Left ventricle myocardium inferior (tissue), 1 donor: ENCODE results near the gene KPNB1. TPM values are rescaled to one million over a fixed set of nuclear protein-coding genes. Genes with fewer than 3 reads are reported as not detected.

Experiments
- DNase-seq: peaks from one replicate; pipeline ENCODE4 v3.0.0-alpha.2; 2020
- H3K27ac ChIP-seq: fragments of 200-600 bp; replicated peaks from 2 replicates; pipeline ENCODE4 v1.8.0; 2021
- H3K27me3 ChIP-seq: fragments of 200-600 bp; 2 replicates; pipeline ENCODE4 v1.8.0; 2021; ENCODE audit warnings: low read depth
- H3K36me3 ChIP-seq: fragments of 200-600 bp; 2 replicates; pipeline ENCODE4 v1.8.0; 2021
- H3K4me1 ChIP-seq: fragments of 200-600 bp; 2 replicates; pipeline ENCODE4 v1.8.0; 2021
- H3K4me3 ChIP-seq: fragments of 200-600 bp; 2 replicates; pipeline ENCODE4 v1.8.0; 2021; ENCODE audit warnings: mild to moderate bottlenecking, moderate library complexity
- H3K9me3 ChIP-seq: fragments of 200-600 bp; replicated peaks from 2 replicates; pipeline ENCODE4 v1.8.0; 2021
- intact Hi-C: fragments of 100-400 bp; cut with micrococcal nuclease; formaldehyde crosslinking; loops from one replicate; pipeline ENCODE4 v1.11.0; 2022
- total RNA-seq: library from RNA; stranded (reverse); fragmentation: NEBNext Ultra II Directional; extraction: Animal tissue kit (Norgen Biotek cat#: 25700); gene quantifications from one replicate; pipeline ENCODE4 v1.2.1, GENCODE V29; 2021
- TF ChIP-seq, protein P1 (sequence below): fragments of 200-600 bp; IDR thresholded peaks from 2 replicates; pipeline ENCODE4 v1.8.0; 2021; ENCODE audit warnings: antibody characterized with exemption, mild to moderate bottlenecking, borderline replicate concordance
- donor health status: DM: no; HTN: yes; CAD: no; lungs with severe emphysema.

Gene KPNB1
- total RNA-seq, 1 donor from 2014 or later = 173 TPM

DNA sequence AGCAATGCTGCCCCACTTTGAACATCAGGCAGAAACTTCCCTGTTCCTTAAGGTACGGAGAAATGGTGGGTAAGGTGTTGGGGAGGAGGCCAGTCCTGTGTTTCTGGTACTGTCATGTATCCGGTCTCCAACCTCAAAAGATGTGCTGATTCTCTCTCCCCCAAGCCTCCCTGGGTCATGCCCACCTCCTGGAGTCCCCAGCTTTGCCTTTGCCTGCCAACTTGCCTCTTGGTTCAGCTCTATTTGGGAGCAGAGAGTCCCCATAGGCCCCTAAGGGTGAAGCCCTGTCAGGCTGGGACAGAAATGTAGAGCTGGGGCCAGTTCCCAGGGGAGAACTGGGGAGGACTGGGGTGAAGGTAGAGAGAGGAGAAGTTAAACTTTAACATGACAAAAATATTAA, 81.7 kb downstream of the KPNB1 start:
- intact Hi-C loops = no loop called here
- H3K36me3 ChIP-seq = no peaks in the 10 kb centered on the region
- no peak for DNase-seq
- no peaks in the 10 kb centered on the region for H3K9me3 ChIP-seq
- H3K4me1 ChIP-seq = peaks cover 13% of the 10 kb centered on the region
- TF ChIP-seq, protein P1, sequence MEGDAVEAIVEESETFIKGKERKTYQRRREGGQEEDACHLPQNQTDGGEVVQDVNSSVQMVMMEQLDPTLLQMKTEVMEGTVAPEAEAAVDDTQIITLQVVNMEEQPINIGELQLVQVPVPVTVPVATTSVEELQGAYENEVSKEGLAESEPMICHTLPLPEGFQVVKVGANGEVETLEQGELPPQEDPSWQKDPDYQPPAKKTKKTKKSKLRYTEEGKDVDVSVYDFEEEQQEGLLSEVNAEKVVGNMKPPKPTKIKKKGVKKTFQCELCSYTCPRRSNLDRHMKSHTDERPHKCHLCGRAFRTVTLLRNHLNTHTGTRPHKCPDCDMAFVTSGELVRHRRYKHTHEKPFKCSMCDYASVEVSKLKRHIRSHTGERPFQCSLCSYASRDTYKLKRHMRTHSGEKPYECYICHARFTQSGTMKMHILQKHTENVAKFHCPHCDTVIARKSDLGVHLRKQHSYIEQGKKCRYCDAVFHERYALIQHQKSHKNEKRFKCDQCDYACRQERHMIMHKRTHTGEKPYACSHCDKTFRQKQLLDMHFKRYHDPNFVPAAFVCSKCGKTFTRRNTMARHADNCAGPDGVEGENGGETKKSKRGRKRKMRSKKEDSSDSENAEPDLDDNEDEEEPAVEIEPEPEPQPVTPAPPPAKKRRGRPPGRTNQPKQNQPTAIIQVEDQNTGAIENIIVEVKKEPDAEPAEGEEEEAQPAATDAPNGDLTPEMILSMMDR = no peak
- no peak overlapping the region for H3K27ac ChIP-seq
- H3K27me3 ChIP-seq = peaks cover 96% of the 10 kb centered on the region
- no peak overlapping the region for H3K4me3 ChIP-seq

DNA sequence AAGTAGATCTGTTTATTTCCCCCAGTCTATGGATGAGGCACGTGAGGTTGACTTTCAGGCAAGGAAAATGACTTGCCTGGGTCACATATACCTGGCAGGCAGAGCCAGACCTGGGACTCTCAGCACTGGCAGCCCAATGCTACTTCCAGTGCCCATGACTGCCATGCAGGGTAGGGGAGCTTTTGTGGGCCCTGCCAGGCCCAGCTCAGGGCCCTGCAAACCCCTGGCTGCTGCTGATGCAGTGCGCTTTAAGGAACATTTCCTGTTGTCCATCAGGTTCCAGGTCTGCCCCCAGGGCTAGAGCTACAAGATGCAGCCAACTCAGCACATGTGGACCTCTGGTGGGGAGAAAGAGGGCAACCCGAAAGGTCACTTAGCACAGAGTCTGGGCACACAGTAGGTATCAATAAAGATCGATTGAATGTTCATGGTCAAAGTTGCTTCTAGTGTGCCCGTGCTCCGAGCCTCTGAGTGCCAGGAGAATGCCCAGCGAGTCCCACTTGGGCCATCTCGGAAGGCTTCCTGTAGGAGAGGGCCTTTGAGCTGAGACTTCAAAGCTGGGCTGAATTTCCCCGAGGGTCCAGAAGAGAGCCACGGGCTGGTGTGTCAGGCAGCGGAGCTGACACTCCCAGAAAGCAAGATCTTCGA, 82.8 kb downstream of the KPNB1 start:
- TF ChIP-seq, protein P1 = no peak
- DNase-seq = no peak
- Histone ChIP-seq H3K27me3 (peaks cover 97% of the 10 kb centered on the region), H3K4me1 (peaks cover 13% of the 10 kb centered on the region), H3K9me3 (no peaks in the 10 kb centered on the region), H3K36me3 (no peaks in the 10 kb centered on the region), H3K4me3 (peak overlapping the region; percentile 65), H3K27ac (no peak overlapping the region)
- intact Hi-C loops = no loop called here

DNA sequence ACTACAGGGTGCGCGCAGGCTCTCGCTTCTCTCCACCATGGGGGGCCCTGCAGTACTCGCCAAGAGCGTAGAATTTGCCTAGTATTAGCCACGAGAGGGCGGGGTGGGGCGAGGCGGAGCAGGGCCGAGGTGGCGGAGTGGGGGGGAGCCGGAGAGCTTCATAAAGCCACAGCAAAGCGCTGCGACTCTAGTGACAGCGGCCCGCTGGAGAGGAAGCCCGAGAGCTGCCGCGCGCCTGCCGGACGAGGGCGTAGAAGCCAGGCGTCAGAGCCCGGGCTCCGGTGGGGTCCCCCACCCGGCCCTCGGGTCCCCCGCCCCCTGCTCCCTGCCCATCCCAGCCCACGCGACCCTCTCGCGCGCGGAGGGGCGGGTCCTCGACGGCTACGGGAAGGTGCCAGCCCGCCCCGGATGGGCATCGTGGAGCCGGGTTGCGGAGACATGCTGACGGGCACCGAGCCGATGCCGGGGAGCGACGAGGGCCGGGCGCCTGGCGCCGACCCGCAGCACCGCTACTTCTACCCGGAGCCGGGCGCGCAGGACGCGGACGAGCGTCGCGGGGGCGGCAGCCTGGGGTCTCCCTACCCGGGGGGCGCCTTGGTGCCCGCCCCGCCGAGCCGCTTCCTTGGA, 83.4 kb downstream of the KPNB1 start, which contains the start of gene TBX21:
TBX21 (plus strand) TSS at position 190 of the 627 bp plus-strand sequence; CDS start at position 409, 219 bp downstream.
- peaks cover 97% of the 10 kb centered on the region for H3K27me3 ChIP-seq
- peak within 1 kb of the TSS; percentile 65 for H3K4me3 ChIP-seq
- peak; percentile 57 for DNase-seq
- intact Hi-C loops = no loop called here
- no peak within 1 kb of the TSS for H3K27ac ChIP-seq
- no peaks in the 10 kb centered on the region for H3K36me3 ChIP-seq
- H3K9me3 ChIP-seq = no peaks in the 10 kb centered on the region
- H3K4me1 ChIP-seq = peaks cover 13% of the 10 kb centered on the region
- TF ChIP-seq, protein P1 = peak; percentile 40

DNA sequence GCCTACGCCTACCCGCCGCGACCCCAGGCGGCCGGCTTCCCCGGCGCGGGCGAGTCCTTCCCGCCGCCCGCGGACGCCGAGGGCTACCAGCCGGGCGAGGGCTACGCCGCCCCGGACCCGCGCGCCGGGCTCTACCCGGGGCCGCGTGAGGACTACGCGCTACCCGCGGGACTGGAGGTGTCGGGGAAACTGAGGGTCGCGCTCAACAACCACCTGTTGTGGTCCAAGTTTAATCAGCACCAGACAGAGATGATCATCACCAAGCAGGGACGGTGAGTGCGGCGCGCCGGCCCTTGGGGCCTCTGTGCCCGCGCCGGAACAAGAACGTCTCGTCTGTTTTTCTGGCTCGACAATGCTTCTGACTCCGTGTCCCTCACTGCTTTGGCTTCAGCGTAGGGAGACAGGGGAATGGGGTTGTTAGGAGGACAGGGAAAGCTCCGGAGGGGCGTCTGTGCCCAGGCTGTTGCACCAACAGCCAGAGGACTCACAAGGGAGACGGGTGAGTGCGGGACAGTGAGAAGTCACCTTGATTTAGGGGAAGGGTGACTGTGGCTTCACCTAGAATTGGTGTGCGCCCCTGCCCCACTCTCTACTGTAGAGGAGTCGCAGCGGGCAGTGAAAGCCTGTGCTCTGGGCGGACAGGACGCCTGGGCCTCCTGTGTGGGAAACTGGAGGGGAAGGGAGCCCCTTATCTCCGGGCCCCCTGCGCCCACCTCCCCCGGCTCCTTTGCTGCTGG, 84.1 kb downstream of the KPNB1 start:
- peaks cover 13% of the 10 kb centered on the region for H3K4me1 ChIP-seq
- no peaks in the 10 kb centered on the region for H3K36me3 ChIP-seq
- H3K4me3 ChIP-seq = peak overlapping the region; percentile 65
- H3K27ac ChIP-seq = no peak overlapping the region
- TF ChIP-seq, protein P1 = no peak
- DNase-seq = no peak
- H3K27me3 ChIP-seq = peaks cover 97% of the 10 kb centered on the region
- intact Hi-C loops = no loop called here
- no peaks in the 10 kb centered on the region for H3K9me3 ChIP-seq

DNA sequence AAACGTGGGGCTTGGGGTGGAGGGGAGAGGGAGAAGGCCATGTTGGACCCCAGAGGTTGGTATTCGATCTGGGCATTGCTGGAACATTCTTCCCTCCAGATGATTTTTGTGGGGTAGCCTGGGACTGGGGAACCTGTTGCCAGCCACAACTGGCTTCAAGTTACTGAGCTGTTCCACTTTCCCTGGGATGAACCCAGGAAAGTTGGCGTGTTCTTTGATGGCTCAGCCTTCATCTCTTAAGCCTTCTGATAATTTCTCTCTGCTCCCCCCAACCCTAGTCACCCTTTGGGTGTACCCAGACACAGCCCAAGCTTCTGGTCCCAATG, 85.4 kb downstream of the KPNB1 start:
- H3K4me3 ChIP-seq = no peak overlapping the region
- H3K27ac ChIP-seq = no peak overlapping the region
- H3K27me3 ChIP-seq = peaks cover 95% of the 10 kb centered on the region
- H3K9me3 ChIP-seq = no peaks in the 10 kb centered on the region
- no peak for DNase-seq
- intact Hi-C loops = no loop called here
- H3K4me1 ChIP-seq = peaks cover 13% of the 10 kb centered on the region
- no peaks in the 10 kb centered on the region for H3K36me3 ChIP-seq
- TF ChIP-seq, protein P1 = no peak

Other genes with a start within 250 kb of the KPNB1 start
- gene NPEPPS, start 118.8 kb upstream of the KPNB1 start, total RNA-seq = 72.1 TPM
- 14.8 TPM for gene TBKBP1, start 44.2 kb downstream of the KPNB1 start, total RNA-seq
- 0.25 TPM for gene TBX21, start 83.3 kb downstream of the KPNB1 start, total RNA-seq
- gene OSBPL7, start 171.9 kb downstream of the KPNB1 start, total RNA-seq = 4.4 TPM
- gene MRPL10, start 181.6 kb downstream of the KPNB1 start, total RNA-seq = 60.5 TPM
- 0.63 TPM for gene LRRC46, start 181.8 kb downstream of the KPNB1 start, total RNA-seq
- 27.1 TPM for gene SCRN2, start 191.4 kb downstream of the KPNB1 start, total RNA-seq
- gene SP6, start 201.2 kb downstream of the KPNB1 start, total RNA-seq = 0.16 TPM
- gene SP2, start 246.3 kb downstream of the KPNB1 start, total RNA-seq = 13.9 TPM